CD4-positive, alpha-beta T cell treated with Interleukin-2 at 100 ng/mL for 4 hours (primary cell): Measurements from ENCODE around the gene TLR2.

Experiments used
- DNase-seq: peaks from one replicate; pipeline ENCODE4 v3.0.0-alpha.2; 2020; ENCODE audit warnings: low spot score

The TLR2 gene

GRCh38 chr4:153684182-153684970 is at the start of gene TLR2:
Gene TLR2 (plus strand): TSS chr4:153684280. CDS start chr4:153702908, 18,628 bp downstream.
- peak; percentile 53 for DNase-seq

- DNase-seq: no peak
These were observed 49.2 kb upstream of the TLR2 start for GRCh38 chr4:153634738-153635353.

- DNase-seq: no peak
These were observed 48.2 kb upstream of the TLR2 start for GRCh38 chr4:153635846-153636245.

GRCh38 chr4:153637201-153637600 is 46.9 kb upstream of the TLR2 start:
- no peak for DNase-seq

GRCh38 chr4:153638011-153638410 is 46.1 kb upstream of the TLR2 start:
- DNase-seq: no peak

- no peak for DNase-seq
These were observed 45.1 kb upstream of the TLR2 start for GRCh38 chr4:153638999-153639398.

GRCh38 chr4:153639833-153640802 is 44.0 kb upstream of the TLR2 start:
- no peak for DNase-seq

GRCh38 chr4:153641532-153641931 is 42.5 kb upstream of the TLR2 start:
- DNase-seq: no peak

GRCh38 chr4:153643406-153644383 is 40.4 kb upstream of the TLR2 start:
- peak; percentile 68 for DNase-seq

- no peak for DNase-seq
These were observed 38.9 kb upstream of the TLR2 start for GRCh38 chr4:153645183-153645582.

- no peak for DNase-seq
These were observed 37.8 kb upstream of the TLR2 start for GRCh38 chr4:153646261-153646660.

- DNase-seq: no peak
These were observed 37.1 kb upstream of the TLR2 start for GRCh38 chr4:153646978-153647377.

- no peak for DNase-seq
These were observed 36.1 kb upstream of the TLR2 start for GRCh38 chr4:153647975-153648374.

GRCh38 chr4:153649572-153649991 is 34.5 kb upstream of the TLR2 start:
- no peak for DNase-seq

GRCh38 chr4:153651116-153651515 is 33.0 kb upstream of the TLR2 start:
- DNase-seq: no peak

- DNase-seq: peak; percentile 52
These were observed 32.5 kb upstream of the TLR2 start for GRCh38 chr4:153651587-153651986.

GRCh38 chr4:153652051-153652784 is 31.9 kb upstream of the TLR2 start:
- DNase-seq: no peak

GRCh38 chr4:153655002-153655541 is 29.0 kb upstream of the TLR2 start:
- DNase-seq: no peak

- DNase-seq: no peak
These were observed 28.2 kb upstream of the TLR2 start for GRCh38 chr4:153655928-153656327.

- DNase-seq: no peak
These were observed 22.8 kb upstream of the TLR2 start for GRCh38 chr4:153661215-153661822.
